Left lung (tissue), 10 donors: ENCODE results near the gene RTF1. TPM values are rescaled to one million over a fixed set of nuclear protein-coding genes. Genes with fewer than 3 reads are reported as not detected.
"Not testable (repeated sequence)": the region's sequence is repeated elsewhere in the genome, so short reads cannot be mapped to it uniquely, and the experiment has no call there.

Source experiments
- ATAC-seq: fragments of 200-7000 bp; cut with Tn5 transposase; one replicate; pipeline ENCODE4 v1.9.1; 2020; ENCODE audit warnings: moderate library complexity
- DNase-seq, 4 donors: peaks; one replicate each; pipeline ENCODE4 v3.0.0-alpha.2; 2013 to 2020
- H3K27ac ChIP-seq, 2 donors: fragments of 200-600 bp; sonication (generic) in 1 of 2; one replicate each; pipeline versions ENCODE4 v1.5.0 to v1.8.0; 2020 to 2021
- H3K27me3 ChIP-seq, 2 donors: fragments of 200-600 bp; sonication (generic) in 1 of 2; one replicate each; pipeline versions ENCODE4 v1.5.0 to v1.8.0; 2020 to 2021
- H3K36me3 ChIP-seq, 2 donors: fragments of 200-600 bp; sonication (generic) in 1 of 2; one replicate each; pipeline versions ENCODE4 v1.5.0 to v1.8.0; 2020 to 2021
- H3K4me1 ChIP-seq, 2 donors: fragments of 200-600 bp; one replicate each; pipeline ENCODE4 v1.8.0; 2021
- H3K4me3 ChIP-seq, 2 donors: fragments of 200-600 bp; sonication (generic) in 1 of 2; one replicate each; pipeline versions ENCODE4 v1.5.0 to v1.8.0; 2020 to 2021; ENCODE audit warnings: mild to moderate bottlenecking in 1 of 2
- H3K9me3 ChIP-seq, 2 donors: fragments of 200-600 bp; sonication (generic) in 1 of 2; one replicate each; pipeline versions ENCODE4 v1.5.0 to v1.8.0; 2020 to 2021
- CTCF ChIP-seq, 2 donors: fragments of 200-600 bp; sonication (generic) in 1 of 2; IDR thresholded peaks; one replicate each; pipeline versions ENCODE4 v1.5.0 to v1.8.0; 2021; ENCODE audit warnings: antibody characterized with exemption in 2 of 2
- intact Hi-C, 2 donors: fragments of 100-400 bp; cut with DNase I; formaldehyde crosslinking; loops; one replicate each; pipeline versions ENCODE4 v1.11.2 to v1.14.2; 2022
- polyA plus RNA-seq, 6 donors: library from polyadenylated mRNA; unstranded; fragments of 120-200 nt; gene quantifications; one replicate each; pipeline ENCODE4 v1.2.1, GENCODE V29; 2013; ENCODE audit not compliant: insufficient read length in 6 of 6
- total RNA-seq, 2 donors: library from RNA; stranded (reverse); fragmentation: NEBNext Ultra II Directional; extraction: Animal tissue kit (Norgen Biotek cat#: 25700); gene quantifications; one replicate each; pipeline ENCODE4 v1.2.1, GENCODE V29; 2021
- donor health status: DM: no; HTN: yes; CAD: no.
- donor health status: DM: no; HTN: no; CAD: no.

The RTF1 gene
- total and polyA plus RNA-seq, 8 donors: 22.3 to 70.6 (median 69.2) TPM

DNA sequence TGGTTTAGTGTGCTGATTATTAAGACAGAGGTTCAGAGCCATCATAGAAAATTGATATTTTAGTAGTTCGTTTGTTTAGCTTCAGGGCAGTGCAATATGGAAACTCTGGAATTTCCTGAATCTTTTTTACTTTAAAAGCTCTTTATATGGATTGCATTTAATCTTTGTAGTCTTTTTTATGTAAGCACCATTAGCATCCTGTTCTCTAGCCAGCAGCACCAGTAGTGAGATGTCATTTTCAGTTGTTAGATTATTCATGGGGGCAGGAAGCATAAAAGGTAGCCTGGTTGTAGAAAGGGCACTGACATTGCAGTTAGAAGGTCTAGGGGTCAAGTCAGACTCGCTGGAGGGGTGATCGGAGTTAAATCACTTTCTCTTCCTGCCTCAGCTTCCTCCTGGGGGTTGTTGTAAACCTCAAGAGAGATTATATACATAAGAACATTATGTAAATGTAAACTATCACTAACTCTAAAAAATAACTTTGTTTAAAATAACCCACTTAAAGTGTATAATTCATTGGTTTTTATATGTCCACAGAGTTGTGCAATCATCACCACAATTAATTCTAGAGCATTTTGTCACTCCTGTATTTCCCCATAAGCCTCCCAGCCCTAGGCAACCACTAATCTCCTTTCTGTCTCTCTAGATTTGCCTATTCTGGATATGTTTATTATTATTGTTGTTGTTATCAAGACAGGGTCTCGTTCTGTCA lies 45.3 kb downstream of the RTF1 start:
- Histone ChIP-seq H3K4me1 (peaks cover 0 to 4% of the 10 kb centered on the region in 2 donors), H3K27ac (no peak overlapping the region), H3K9me3 (no peaks in the 10 kb centered on the region), H3K36me3 (peaks cover 0 to 90% of the 10 kb centered on the region in 2 donors), H3K27me3 (no peaks in the 10 kb centered on the region), H3K4me3 (no peak overlapping the region)
- intact Hi-C loops: no loop called here
- ATAC-seq (no peak), DNase-seq (no peak)
- TF ChIP-seq CTCF (IDR thresholded peaks at IDR 0.05): no peak

- intact Hi-C loops: no loop called here
- Histone ChIP-seq H3K27ac (no peak overlapping the region), H3K4me3 (no peak overlapping the region), H3K9me3 (no peaks in the 10 kb centered on the region), H3K27me3 (no peaks in the 10 kb centered on the region), H3K4me1 (peaks cover 0 to 4% of the 10 kb centered on the region in 2 donors), H3K36me3 (peaks cover 0 to 83% of the 10 kb centered on the region in 2 donors)
- no peak for ATAC-seq
- DNase-seq: no peak
- TF ChIP-seq CTCF (IDR thresholded peaks at IDR 0.05): no peak
Measured at GRCh38 chr15:41464889-41465580, 48.1 kb downstream of the RTF1 start.

GRCh38 chr15:41465822-41466421 lies 49.0 kb downstream of the RTF1 start:
- H3K4me1 ChIP-seq: peaks cover 0 to 4% of the 10 kb centered on the region in 2 donors
- no peaks in the 10 kb centered on the region for H3K9me3 ChIP-seq
- DNase-seq (peak in 2 of 4 donors; percentile 14 to 47), ATAC-seq (peak; percentile 76)
- no peak overlapping the region for H3K4me3 ChIP-seq
- peaks cover 0 to 83% of the 10 kb centered on the region in 2 donors for H3K36me3 ChIP-seq
- no peak overlapping the region for H3K27ac ChIP-seq
- peak; percentile 57 to 69 for TF ChIP-seq CTCF (IDR thresholded peaks at IDR 0.05)
- intact Hi-C loops: no loop called here
- no peaks in the 10 kb centered on the region for H3K27me3 ChIP-seq

GRCh38 chr15:41466711-41467110 lies 49.8 kb downstream of the RTF1 start:
- no peak overlapping the region for H3K27ac ChIP-seq
- intact Hi-C loops: no loop called here
- H3K4me3 ChIP-seq: no peak overlapping the region
- H3K9me3 ChIP-seq: no peaks in the 10 kb centered on the region
- DNase-seq (no peak), ATAC-seq (no peak)
- no peak for TF ChIP-seq CTCF (IDR thresholded peaks at IDR 0.05)
- peaks cover 0 to 4% of the 10 kb centered on the region in 2 donors for H3K4me1 ChIP-seq
- peaks cover 0 to 83% of the 10 kb centered on the region in 2 donors for H3K36me3 ChIP-seq
- H3K27me3 ChIP-seq: no peaks in the 10 kb centered on the region

DNA sequence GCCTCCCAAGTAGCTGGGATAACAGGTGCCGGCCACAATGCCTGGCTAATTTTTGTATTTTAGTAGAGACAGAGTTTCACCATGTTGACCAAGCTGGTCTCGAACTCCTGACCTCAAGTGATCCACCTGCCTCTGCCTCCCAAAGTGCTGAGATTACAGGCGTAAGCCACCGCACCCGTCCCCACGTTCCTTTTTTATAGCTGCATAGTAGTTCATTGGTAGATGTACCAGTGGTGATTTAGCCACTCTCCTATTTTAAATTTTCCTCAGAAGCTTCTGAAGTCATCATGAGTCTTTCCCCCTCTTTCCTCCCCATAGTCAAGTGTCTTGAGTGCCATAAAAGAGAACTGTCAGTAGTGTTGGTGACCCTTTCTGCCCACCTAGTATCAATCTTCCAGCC lies 52.7 kb downstream of the RTF1 start:
- DNase-seq, H3K9me3 ChIP-seq, H3K27ac ChIP-seq, H3K27me3 ChIP-seq, H3K4me1 ChIP-seq, ATAC-seq, intact Hi-C loops, H3K4me3 ChIP-seq: not testable (repeated sequence)
- H3K36me3 ChIP-seq: peaks cover 0 to 88% of the 10 kb centered on the region in 2 donors
